Renal cortex interstitium (tissue), 11 donors: ENCODE results near the gene ZNF800. TPM values are rescaled to one million over a fixed set of nuclear protein-coding genes. Genes with fewer than 3 reads are reported as not detected.
A peak's percentile ranks its signal among the peaks of the same experiment; 100 is the strongest.

Source experiments
- DNase-seq, 11 donors: peaks; one replicate each; pipeline ENCODE4 v3.0.0-alpha.2; 2013; ENCODE audit warnings: low read depth in 9 of 11, low spot score in 4 of 11; ENCODE audit errors: extremely low read depth in 1 of 11
- polyA plus RNA-seq, 3 donors: library from polyadenylated mRNA; unstranded; fragments of 120-200 nt; gene quantifications; one replicate each; pipeline ENCODE4 v1.2.1, GENCODE V29; 2013; ENCODE audit not compliant: insufficient read length in 3 of 3

ZNF800 gene
- polyA plus RNA-seq, 3 donors, result 17.6 to 23.1 (median 21.9) TPM

DNA sequence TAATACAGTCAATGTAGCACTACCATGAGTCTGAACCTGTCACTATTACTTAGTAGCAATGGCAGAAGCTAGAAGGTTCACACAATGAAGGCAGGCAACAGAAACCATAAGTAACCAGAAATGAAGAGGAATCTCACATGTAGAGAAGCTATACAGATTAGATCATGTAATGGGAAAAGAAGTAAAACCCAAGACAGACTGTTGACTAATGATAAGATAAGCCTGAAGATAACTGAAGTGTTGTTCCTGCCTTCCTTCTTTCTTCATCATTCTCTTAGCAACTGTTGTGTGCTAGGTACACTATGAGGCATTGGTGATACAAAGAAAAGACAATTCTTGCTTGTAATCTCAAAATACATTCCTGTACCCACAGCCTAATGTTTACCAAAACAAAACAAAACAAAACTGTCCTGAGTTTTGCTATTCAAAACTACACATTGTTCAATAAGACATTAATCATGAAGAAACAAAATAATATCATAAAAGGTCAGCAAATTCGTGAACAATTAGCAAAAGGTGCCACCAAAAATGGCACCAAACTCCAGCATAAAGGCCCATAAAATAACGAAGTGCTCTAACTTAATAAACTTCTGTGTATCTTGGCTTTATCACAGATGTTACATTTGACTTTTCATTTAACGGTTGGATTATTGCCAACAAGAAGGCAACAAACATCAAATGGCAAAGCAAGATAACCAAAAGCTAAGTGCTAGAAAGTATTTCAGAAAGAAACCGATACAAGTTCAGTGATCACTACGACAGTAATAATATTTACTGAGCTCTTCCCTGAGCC, 27.1 kb downstream of the ZNF800 start:
- DNase-seq, result no peak

DNA sequence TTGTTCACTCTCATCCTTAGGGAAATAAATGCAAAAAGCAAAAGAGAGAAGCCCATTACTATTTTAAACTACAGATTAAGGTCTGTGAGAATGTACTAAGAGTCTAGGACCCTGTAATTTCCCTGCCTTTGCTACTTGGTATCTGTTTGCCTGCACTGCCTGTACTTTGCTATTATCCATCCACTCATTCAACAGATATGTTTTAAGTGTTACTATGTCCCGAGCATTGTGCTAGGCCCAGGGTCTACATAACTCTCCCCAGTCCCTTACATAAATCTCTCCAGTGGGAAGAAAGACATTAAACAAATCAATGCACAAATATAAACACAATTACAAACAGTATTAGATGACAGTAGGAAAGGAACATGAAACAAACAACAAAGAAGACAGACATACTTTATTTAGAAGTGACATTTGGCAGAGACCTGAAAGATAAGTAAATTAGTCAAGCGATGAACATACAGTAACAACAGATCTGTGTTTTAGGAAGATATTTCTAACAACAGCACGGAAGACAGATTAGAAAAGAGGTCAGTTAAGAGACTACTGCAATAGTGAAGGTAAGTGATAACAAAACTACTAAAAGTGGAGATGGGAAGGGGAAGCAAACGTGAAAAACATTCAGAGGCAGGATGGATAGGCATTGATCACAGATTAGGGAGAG, 30.0 kb downstream of the ZNF800 start:
- DNase-seq, result no peak

DNA sequence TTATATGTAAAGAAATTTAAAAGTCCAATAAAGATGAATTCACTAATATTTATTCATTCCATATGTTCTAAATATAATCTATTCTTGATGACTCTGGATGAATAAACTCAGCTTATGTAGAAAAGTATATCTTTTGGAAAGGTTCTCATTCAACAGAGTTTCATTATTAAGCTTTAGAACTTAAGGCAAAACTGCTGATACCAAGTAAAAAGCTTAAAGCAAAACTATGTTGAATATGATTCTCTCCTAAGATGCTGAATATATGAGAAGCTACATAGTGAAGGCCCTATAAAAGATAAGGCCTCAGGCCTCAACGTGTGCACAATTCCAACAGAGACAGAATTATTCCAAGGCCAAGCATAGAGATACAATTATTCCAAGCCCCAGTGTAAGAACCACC, 30.8 kb downstream of the ZNF800 start:
- no peak for DNase-seq

DNA sequence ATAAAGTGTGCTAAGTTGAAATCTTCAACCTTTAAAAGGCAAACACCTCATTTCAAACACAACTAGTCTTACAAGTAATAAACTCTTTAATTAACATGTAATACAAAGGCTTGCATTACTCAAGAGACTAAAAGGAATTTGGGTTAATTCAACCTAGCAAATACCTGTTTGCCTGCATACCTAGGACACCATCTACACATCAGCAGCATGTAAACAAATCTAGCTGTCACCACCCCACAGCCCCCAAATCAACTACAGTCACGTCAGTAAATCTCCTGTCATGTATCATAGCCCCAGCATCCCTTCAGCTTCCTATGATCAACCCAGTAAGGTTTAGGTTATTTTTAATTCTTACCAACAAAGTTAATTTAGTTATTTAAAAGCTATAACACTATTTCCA, 33.5 kb downstream of the ZNF800 start:
- no peak for DNase-seq

DNA sequence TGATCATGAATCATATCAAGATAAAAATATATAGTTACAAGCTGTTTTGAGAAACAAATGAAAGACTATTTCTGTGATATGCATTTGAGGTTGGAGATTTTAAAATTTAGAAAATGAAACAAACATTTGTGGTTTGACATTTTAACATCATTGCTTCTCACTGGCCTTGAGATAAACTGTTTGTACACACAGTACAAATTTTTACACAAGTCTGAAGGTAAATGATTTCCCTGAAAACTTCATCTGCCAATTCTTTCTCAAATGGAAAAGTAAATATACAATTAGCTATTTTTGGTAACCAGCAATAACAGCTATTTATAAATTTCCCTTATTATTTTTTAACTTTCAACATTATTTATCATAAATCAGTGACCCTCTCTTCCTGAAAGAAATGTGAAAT, 38.6 kb downstream of the ZNF800 start:
- DNase-seq, result no peak

DNA sequence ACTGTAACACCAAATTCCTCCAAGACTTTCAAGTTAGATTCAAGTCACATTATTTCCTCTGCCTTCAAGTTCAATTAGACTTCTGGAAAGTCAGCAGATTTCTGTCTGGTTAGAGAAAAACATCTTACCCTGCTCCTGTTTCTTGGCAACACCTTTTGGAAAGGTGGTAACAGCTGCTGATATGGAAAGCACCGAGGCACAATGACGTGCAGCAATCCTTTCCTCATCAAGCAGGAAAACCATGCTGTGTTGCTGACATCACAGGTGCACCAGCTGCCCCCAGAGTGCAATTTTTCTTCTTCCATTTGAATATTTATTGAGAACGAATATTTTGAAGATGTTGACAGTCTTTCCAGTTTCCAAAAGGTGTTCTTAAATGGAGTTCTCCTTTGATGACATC, 41.9 kb downstream of the ZNF800 start:
- DNase-seq, result no peak

DNA sequence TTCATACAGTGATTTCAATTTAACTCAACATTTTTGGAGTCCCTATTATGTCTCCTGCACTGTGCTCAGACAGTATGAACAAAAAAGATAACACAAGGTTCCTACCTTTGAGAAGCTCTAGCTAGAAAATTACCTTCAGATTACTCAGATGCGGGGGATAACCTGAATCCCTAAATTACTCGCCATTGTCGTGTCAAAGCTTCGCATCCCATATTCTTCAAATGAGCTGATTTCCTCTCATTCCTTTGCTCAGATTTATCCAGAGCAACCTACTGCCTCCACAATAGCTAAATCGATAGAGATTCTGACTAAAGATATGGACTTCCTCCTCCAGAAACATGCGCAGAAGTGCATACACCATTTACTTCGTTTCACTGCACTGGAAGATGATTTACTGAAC, 42.6 kb downstream of the ZNF800 start:
- no peak for DNase-seq

DNA sequence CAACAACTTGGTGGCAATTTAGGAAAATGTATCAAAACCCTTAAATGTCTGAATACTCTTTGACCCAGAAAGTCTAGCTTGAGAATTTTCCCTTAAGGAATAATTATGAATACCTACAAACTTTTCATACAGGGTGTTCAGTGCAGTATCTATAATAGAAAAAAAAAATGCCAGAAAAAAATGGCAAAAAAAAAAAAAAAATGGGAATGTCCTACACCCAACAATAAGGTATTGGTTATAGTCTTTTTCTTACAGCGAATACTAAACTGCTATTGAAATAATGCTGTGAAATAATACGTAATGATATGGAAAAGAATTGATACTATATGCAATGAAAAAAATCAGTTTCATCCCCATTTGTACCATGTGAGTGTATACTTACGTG, 44.3 kb downstream of the ZNF800 start:
- DNase-seq, result no peak

DNA sequence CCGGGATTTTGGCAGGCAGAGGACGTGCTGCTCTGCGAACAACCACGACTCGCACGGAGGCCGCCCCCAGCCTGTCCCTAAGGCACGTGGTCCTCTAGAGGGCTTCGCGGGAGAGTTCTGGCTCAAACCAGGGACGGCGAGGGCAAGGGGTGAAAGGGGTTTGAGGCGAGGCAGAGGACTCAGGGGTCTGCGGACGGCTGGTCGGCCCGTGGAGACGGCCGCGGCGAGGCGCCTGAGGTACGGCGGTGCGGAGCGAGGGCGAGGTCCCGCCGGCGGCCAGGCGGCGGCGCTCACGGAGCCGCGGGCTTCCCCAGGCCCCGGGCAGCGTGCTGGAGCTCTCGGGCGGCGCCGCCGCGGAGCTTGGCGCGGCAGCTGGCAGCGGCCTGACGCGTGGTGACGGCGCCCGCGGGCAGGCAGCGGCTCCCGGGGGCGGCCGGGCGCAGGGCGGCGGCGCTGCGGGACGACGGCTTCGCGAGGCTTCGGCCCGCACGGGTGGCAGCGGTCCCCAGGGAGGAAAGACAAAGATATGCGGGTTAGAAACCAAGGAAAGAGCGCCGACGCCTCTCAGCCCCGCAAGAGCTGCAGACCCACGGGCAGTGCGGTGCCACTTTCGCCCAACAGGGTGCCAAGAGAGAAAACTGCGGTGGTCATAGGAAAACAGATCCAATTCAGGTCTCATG, 44.8 kb downstream of the ZNF800 start:
- peak; percentile 5 to 64 (median 46) for DNase-seq

DNA sequence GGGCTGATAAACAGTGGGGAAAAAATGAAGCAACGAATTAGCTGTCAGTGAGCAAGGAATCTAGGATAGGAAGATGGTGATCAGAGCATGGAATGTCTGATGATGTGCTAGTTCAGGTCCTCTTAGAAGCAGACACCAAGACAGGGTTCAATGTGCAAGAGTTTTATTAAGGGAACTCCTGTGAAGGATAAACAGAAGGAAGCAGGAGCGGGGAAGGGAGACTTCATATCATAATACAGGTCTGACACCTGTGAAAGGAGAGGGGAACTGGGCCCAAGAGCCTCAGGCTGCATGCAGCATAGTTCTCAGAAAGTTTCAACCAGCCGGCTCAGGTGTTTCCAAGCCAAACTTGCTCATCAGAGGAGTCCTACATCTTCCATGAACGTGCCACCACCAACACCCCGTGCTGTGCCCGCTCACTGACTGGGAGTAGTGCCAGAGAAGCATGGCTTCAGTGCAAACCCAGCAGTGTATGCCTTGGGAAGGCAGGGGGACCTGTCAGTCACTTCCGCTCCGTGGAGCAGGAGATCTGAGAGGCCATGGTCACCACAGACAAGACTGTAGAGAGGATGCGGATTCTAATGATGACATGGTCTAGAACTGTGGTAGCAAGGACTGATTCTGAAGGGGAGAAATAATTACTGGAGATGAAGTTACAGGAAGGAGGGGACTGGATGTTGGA, 45.8 kb downstream of the ZNF800 start:
- no peak for DNase-seq

DNA sequence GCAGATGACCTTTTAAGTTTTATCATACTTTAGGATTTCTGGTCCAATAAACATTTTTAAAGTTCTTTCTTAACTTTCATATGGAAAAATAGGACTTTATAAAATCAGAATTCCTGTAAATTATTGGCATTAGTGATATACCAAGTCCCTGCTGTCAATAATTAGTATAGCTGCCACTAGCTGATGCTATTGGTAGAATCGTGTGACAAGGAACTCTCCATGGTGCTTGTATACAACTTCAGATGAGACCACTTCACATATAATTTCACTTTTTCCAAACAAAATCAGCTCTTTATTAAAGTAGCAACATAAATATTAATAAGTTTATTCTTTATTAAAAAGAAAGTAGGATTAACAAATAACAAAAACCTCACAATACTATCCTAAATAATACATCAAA, 49.9 kb downstream of the ZNF800 start:
- no peak for DNase-seq

DNA sequence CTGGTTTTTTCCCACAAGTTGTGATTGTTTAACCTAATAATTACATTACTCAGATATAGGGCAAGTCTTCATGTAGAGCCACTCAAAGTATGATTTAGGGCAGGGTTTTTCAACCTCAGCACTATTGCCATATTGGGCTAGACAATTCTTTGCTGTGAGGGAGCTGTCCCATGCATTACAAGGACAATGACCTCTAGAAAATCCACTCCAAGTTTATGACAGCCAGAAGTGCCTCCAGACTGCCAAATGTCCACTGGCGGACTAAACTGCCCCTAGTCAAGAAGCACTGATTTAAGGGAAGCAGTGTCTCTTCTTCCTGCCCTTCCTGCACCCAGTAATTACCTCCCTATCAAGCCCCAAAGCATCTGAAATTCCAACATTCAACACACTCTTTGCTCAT, 54.4 kb downstream of the ZNF800 start:
- DNase-seq, result no peak

DNA sequence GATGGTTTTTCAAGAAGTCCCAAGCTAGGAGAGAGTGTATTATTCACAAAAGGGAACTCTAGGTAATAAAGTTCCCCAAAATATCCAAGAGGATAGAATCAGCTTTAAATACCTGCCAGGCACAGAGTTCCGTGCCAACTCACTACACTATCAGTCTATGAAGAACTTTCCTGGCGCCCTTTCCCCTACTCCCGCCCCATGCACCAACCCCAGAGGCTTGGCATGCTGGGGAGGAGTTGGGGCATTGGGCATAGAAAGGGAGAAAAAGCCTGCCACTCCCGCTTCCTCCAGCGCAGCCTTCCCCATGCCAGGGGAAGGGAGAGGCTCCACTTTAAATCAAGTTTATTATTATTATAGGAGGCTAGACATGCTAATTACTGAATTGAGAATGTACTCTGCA, 54.9 kb downstream of the ZNF800 start:
- no peak for DNase-seq

DNA sequence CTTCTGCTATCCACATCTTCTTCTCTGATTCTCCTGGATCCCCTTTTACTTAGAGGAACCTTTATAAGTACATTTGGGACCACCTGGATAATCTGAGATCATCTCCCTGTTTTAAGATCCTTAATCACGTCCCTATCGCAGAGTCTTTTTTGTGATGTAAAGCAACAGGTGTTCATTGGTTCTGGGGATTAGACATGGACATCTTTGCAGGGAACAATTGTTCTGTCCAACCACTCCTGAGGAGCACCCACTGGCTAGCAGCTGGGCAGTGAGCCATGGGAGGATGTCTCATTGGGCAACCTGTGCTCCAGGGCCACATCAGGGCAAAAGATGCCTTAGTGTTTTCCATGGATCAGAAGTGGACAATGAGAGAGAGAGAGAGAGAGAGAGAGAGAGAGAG, 56.0 kb downstream of the ZNF800 start:
- no peak for DNase-seq

DNA sequence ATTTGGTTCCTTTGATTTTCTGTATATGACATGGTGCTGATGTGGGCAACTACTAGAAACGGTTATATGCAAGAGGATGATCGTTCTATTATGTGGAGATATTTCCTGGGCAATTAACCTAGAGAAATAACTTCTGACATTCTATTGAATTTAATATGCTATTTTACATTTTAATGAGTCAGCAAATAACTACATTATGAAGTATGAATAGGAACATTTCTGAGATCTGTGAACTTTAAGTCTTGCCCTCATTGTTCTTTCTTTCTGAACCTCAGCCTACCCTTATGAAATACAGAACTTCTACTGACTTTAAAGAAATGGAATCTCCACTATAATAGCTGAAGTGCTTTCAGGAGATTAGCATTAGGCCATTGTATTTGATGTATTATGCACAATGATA, 59.6 kb downstream of the ZNF800 start:
- no peak for DNase-seq

DNA sequence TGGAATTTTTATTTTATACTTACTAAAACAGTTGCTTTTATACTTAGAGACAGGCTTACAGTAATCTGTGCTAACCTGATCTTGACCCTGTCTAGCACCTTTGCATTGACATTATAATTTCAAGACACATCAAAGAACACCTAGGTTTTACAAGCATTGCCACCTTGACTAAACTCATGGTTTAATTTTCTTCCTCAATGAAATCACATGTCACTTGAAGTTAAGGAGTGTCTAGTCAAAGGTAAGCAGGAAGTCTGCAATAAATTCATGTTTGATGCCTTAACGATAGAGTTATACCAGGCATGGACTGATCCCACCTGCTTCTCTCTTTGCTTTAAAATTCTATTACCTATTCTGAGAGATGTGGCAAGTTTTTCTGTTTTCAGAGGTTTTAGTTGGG, 62.4 kb downstream of the ZNF800 start:
- DNase-seq, result no peak

DNA sequence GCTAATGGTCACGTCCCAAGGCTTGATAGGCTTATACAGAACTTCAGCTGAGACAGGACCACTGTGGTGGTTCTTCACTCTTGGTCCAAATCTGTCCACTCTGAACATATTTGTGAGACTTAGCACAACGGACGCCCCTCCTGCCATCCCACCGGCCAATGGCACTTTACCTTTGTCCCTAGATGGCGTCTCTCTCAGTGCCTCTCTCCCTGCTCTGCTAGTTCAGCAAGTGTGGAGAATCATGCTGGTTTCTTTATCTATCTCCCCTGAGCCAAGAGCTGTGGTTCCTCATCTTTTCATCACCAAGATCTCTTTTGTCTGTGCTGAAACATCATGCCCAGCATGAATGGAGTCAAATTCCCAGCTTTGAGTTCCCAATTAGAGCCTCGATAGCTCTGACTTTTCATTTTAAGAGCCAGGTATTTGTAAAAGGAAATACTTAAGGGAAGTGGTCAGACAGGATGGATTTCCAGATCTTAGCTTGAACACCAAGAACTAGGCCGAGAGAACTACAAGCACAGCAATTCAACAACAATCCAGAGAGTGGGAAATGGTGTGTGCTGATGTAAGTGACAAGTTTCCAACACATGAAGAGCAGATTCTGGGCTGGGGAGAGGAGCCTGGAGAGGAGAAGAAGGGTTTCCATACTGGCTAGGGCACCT, 69.5 kb downstream of the ZNF800 start:
- DNase-seq, result no peak

DNA sequence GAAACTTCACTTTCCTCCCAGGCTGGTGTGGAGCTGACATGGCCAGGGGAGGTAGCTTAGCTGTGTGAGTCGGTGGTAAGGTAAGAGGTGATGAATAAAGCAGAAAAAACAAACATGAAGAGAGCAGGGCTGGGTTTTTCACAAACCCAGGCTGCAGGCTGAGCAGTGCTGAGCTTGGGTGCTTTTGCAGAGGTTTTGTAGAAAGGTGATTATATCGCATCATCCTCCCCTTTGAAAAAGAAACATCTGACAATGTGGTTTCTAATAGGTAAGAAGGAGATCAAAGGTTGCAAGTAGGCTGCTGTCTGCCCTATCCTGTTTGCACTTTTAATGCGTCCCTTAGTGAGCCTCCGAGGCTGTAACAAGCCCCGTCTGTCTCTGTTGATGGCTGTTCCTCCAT, 70.2 kb downstream of the ZNF800 start:
- no peak for DNase-seq

DNA sequence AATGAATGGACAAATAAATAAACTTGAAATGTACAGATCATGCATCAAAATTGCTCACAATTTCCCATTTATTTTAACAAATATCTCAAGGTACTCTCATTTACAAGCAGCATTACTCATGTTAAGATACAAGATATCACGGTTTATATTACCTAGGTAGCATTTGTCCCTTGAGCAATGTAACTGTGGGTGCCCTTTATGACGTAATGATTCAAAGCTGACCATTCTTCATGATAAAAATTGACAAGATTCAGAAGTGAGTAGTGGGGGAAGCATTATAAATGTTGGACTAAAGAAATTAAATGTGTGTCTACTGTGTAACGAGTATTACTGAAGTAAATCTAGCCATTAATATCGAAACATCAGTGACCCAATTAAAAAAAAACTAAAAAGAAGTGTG, 71.5 kb downstream of the ZNF800 start:
- DNase-seq, result no peak
